GM23338 (cell line): Measurements from ENCODE around the gene INHA. TPM values are rescaled to one million over a fixed set of nuclear protein-coding genes. Genes with fewer than 3 reads are reported as not detected.

Experiments
- ATAC-seq: fragments of 200-7000 bp; cut with Tn5 transposase; 3 replicates; pipeline ENCODE4 v1.9.1; 2020
- DNase-seq: peaks from one replicate; pipeline ENCODE4 v3.0.0-alpha.2; 2015; ENCODE audit warnings: low spot score
- H2AFZ ChIP-seq: fragments of 200-600 bp; sonication (generic); 2 replicates; pipeline ENCODE4 v1.8.0; 2016; ENCODE audit warnings: antibody characterized with exemption, mild to moderate bottlenecking, moderate library complexity
- H3F3A ChIP-seq: fragments of 200-600 bp; sonication (generic); replicated peaks from 2 replicates; pipeline ENCODE4 v1.8.0; 2017; ENCODE audit warnings: antibody characterized with exemption, mixed run types, low read depth
- H3K27ac ChIP-seq: fragments of 200-600 bp; sonication (generic); 2 replicates; pipeline ENCODE4 v1.6.1; 2016; ENCODE audit warnings: low read depth
- H3K27me3 ChIP-seq: fragments of 200-600 bp; sonication (generic); 2 replicates; pipeline ENCODE4 v1.8.0; 2016; ENCODE audit warnings: mild to moderate bottlenecking, mixed run types, moderate library complexity; ENCODE audit not compliant: insufficient read depth
- H3K36me3 ChIP-seq: fragments of 200-600 bp; sonication (generic); 2 replicates; pipeline ENCODE4 v1.8.0; 2016; ENCODE audit warnings: mild to moderate bottlenecking; ENCODE audit not compliant: insufficient read depth
- H3K4me1 ChIP-seq: fragments of 200-600 bp; sonication (generic); 2 replicates; pipeline ENCODE4 v1.8.0; 2016; ENCODE audit warnings: mild to moderate bottlenecking, moderate library complexity; ENCODE audit not compliant: insufficient read depth
- H3K4me2 ChIP-seq: fragments of 200-600 bp; sonication (generic); 2 replicates; pipeline ENCODE4 v1.7.1; 2017; ENCODE audit warnings: mixed run types
- H3K4me3 ChIP-seq: fragments of 200-600 bp; sonication (generic); 2 replicates; pipeline ENCODE4 v1.6.1; 2016; ENCODE audit warnings: mixed run types
- H3K79me2 ChIP-seq: fragments of 200-600 bp; sonication (generic); replicated peaks from 2 replicates; pipeline ENCODE4 v1.8.0; 2017; ENCODE audit warnings: mild to moderate bottlenecking; ENCODE audit not compliant: insufficient read depth
- H3K9me2 ChIP-seq: fragments of 200-600 bp; sonication (generic); 2 replicates; pipeline ENCODE4 v1.8.0; 2017; ENCODE audit not compliant: insufficient read depth
- H4K20me1 ChIP-seq: fragments of 200-600 bp; sonication (generic); replicated peaks from 2 replicates; pipeline ENCODE4 v1.8.0; 2017; ENCODE audit warnings: mild to moderate bottlenecking; ENCODE audit not compliant: insufficient read depth
- H3K27ac Mint-ChIP-seq: 2 replicates; pipeline ENCODE4 v1.8.0; 2020; ENCODE audit warnings: inconsistent platforms, mild to moderate bottlenecking, moderate library complexity, mixed read lengths
- H3K27me3 Mint-ChIP-seq: 3 replicates; pipeline ENCODE4 v1.8.0; 2022; ENCODE audit warnings: low read depth, mild to moderate bottlenecking, moderate library complexity, mixed read lengths, inconsistent platforms; ENCODE audit not compliant: insufficient read depth, poor library complexity
- H3K36me3 Mint-ChIP-seq: 3 replicates; pipeline ENCODE4 v1.8.0; 2021; ENCODE audit warnings: low read depth, mild to moderate bottlenecking, inconsistent platforms, moderate library complexity, mixed read lengths
- H3K4me1 Mint-ChIP-seq: 3 replicates; pipeline ENCODE4 v1.8.0; 2020; ENCODE audit warnings: mild to moderate bottlenecking, inconsistent platforms, mixed read lengths
- H3K4me3 Mint-ChIP-seq: 3 replicates; pipeline ENCODE4 v1.8.0; 2021; ENCODE audit warnings: moderate library complexity, mild to moderate bottlenecking, inconsistent platforms, mixed read lengths
- H3K9me3 Mint-ChIP-seq: 3 replicates; pipeline ENCODE4 v1.8.0; 2020; ENCODE audit warnings: moderate library complexity, mild to moderate bottlenecking, inconsistent platforms, mixed read lengths
- CREB1 ChIP-seq: fragments of 250-450 bp; sonication (Bioruptor Pico); IDR thresholded peaks from 2 replicates; pipeline ENCODE4 v1.5.0; 2020; ENCODE audit warnings: low read depth, mild to moderate bottlenecking, moderate library complexity
- ETS1 ChIP-seq: IDR thresholded peaks from 2 replicates; pipeline ENCODE4 v1.6.1; 2016; ENCODE audit warnings: antibody characterized with exemption
- EZH2 ChIP-seq: fragments of 200-600 bp; sonication (generic); IDR thresholded peaks from one replicate; pipeline ENCODE4 v1.8.0; 2017; ENCODE audit warnings: antibody characterized with exemption, mild to moderate bottlenecking, low read depth; ENCODE audit not compliant: unreplicated experiment
- EZH2phosphoT487 ChIP-seq: fragments of 200-600 bp; sonication (generic); IDR thresholded peaks from one replicate; pipeline ENCODE4 v1.8.1; 2018; ENCODE audit warnings: antibody characterized with exemption; ENCODE audit not compliant: unreplicated experiment
- JUNB ChIP-seq: IDR thresholded peaks from one replicate; pipeline ENCODE4 v1.6.1; 2016; ENCODE audit warnings: antibody characterized with exemption; ENCODE audit not compliant: unreplicated experiment
- STAT1 ChIP-seq: IDR thresholded peaks from one replicate; pipeline ENCODE4 v1.6.1; 2016; ENCODE audit warnings: antibody characterized with exemption; ENCODE audit not compliant: unreplicated experiment
- ZNF114 ChIP-seq: fragments of 250-450 bp; sonication (Bioruptor Pico); IDR thresholded peaks from 2 replicates; pipeline ENCODE4 v1.5.0; 2020; ENCODE audit warnings: mild to moderate bottlenecking, moderate library complexity
- ZNF331 ChIP-seq: fragments of 250-450 bp; sonication (Bioruptor Pico); IDR thresholded peaks from 2 replicates; pipeline ENCODE4 v1.5.0; 2020; ENCODE audit warnings: low read depth, mild to moderate bottlenecking, moderate library complexity
- polyA plus RNA-seq: library from polyadenylated mRNA; unstranded; fragments of >200 nt; fragmentation: Nextera tagmentation; extraction: Ambion mirVana; gene quantifications from 2 replicates; pipeline ENCODE4 v1.2.1, GENCODE V29; 2016
- total RNA-seq: library from RNA; depleted of rRNA; stranded (reverse); fragments of >200 nt; shearing (Covaris generic); gene quantifications from 2 replicates; pipeline ENCODE4 v1.2.3, GENCODE V29; 2014
- TF ChIP-seq, protein P1 (sequence below), 2 experiments: fragments of 200-600 bp in 1 of 2; sonication (generic) in 1 of 2; conservative IDR thresholded peaks; 2 replicates each; pipeline versions ENCODE4 v1.5.1 to v1.6.1; 2016 to 2017; ENCODE audit warnings: antibody characterized with exemption in 2 of 2, low read depth in 2 of 2, mild to moderate bottlenecking in 2 of 2, moderate library complexity in 1 of 2
- TF ChIP-seq, protein P2 (sequence below): fragments of 250-450 bp; sonication (Bioruptor Pico); IDR thresholded peaks from 2 replicates; pipeline ENCODE4 v1.5.0; 2020; ENCODE audit warnings: mild to moderate bottlenecking, moderate library complexity

Gene INHA
- total and polyA plus RNA-seq, 2 experiments from 2014 or later: 1.5 to 1.6 TPM

DNA sequence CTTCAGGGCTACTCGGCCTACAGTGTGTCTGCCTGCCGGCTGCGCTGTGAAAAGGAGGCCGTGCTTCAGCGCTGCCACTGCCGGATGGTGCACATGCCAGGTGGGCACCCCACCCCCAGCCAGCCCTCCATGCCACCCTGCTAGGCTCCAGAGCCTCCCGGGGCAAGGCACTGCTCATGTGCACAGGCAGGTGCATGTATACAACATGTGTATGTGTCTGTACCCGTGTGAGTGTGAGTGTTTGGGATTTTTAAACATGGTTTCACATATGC lies 39.8 kb upstream of the INHA start:
- Mint-ChIP-seq H3K36me3 (no peaks in the 10 kb centered on the region), H3K27ac (no peak overlapping the region), H3K4me3 (no peak overlapping the region), H3K4me1 (peaks cover 28% of the 10 kb centered on the region), H3K27me3 (peaks cover 47% of the 10 kb centered on the region), H3K9me3 (no peaks in the 10 kb centered on the region)
- no peaks in the 10 kb centered on the region; the same call in 1 of the 2 replicates for H3K36me3 ChIP-seq
- H2AFZ ChIP-seq: no peak overlapping the region
- DNase-seq (no peak), ATAC-seq (no peak)
- no peak overlapping the region for H3K4me3 ChIP-seq
- H3K79me2 ChIP-seq: no peaks in the 10 kb centered on the region
- no peak overlapping the region for H3K4me2 ChIP-seq
- peaks cover 15% of the 10 kb centered on the region for H3K4me1 ChIP-seq
- no peak overlapping the region for H3K27ac ChIP-seq
- no peak for TF ChIP-seq EZH2
- H3K9me2 ChIP-seq: no peaks in the 10 kb centered on the region
- peaks cover 27% of the 10 kb centered on the region for H3K27me3 ChIP-seq
- H4K20me1 ChIP-seq: no peaks in the 10 kb centered on the region
- no peaks in the 10 kb centered on the region for H3F3A ChIP-seq

DNA sequence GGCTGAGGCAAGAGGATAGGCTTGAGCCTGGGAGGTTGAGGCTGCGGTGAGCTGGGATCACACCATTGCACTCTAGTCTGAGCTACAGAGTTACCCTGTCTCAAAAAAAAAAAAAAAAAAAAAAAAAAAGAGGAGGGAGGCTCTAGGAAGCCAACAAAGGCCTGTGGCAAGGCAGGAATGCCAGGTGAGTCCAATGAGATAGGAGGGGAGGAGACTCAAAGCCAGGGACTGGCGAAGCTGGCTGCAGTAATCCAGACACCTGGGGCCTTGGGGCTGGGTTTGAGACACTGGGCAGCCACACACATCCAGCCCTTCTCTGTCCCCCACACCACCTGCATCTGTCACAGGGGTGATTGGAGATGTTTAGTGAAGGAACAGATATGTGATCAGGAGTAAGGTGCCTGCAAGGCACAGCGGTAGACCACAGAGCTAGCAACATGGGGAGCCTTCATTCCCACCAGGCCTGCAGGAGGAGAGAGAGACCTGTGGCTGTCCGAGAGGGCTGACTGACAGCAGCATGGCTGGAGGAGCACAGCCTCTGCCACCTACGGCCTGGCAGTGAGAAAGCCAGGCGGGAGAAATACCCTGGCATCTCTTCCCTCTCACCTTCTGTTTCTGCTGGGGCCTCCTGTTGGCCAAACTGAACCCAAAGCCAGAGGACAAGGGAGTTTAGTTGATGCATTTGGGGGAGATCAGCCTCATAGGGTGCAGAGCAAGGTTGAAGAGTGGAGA lies 38.0 kb upstream of the INHA start:
- H3K4me3 Mint-ChIP-seq: no peak overlapping the region

More for the DNA sequence above, 38.0 kb upstream of the INHA start:
- Histone ChIP-seq H3K4me1 (peaks cover 29% of the 10 kb centered on the region), H3K9me2 (no peaks in the 10 kb centered on the region), H3F3A (0 out of 2 replicates have a peak, but pooled peaks cover 7% of the 10 kb centered on the region), H3K27me3 (peaks cover 9% of the 10 kb centered on the region), H3K4me3 (no peak overlapping the region), H2AFZ (no peak overlapping the region), H3K79me2 (no peaks in the 10 kb centered on the region), H3K36me3 (no peaks in the 10 kb centered on the region; the same call in 1 of the 2 replicates), H3K27ac (no peak overlapping the region), H4K20me1 (0 out of 2 replicates have a peak, but pooled peaks cover 5% of the 10 kb centered on the region), H3K4me2 (no peak overlapping the region)
- peaks cover 39% of the 10 kb centered on the region for H3K27me3 Mint-ChIP-seq
- H3K36me3 Mint-ChIP-seq: peaks cover 5% of the 10 kb centered on the region; the same call in 1 of the 3 replicates
- peaks cover 38% of the 10 kb centered on the region for H3K4me1 Mint-ChIP-seq
- no peaks in the 10 kb centered on the region for H3K9me3 Mint-ChIP-seq
- ATAC-seq (peak; percentile 11), DNase-seq (peak; percentile 41)
- no peak overlapping the region for H3K27ac Mint-ChIP-seq
- TF ChIP-seq EZH2 (no peak), STAT1 (no peak), JUNB (no peak), ETS1 (no peak), ZNF331 (CRISPR knock-in tag) (no peak), CREB1 (CRISPR knock-in tag) (no peak), EZH2phosphoT487 (no peak), ZNF114 (CRISPR knock-in tag) (no peak)
- TF ChIP-seq, protein P1, sequence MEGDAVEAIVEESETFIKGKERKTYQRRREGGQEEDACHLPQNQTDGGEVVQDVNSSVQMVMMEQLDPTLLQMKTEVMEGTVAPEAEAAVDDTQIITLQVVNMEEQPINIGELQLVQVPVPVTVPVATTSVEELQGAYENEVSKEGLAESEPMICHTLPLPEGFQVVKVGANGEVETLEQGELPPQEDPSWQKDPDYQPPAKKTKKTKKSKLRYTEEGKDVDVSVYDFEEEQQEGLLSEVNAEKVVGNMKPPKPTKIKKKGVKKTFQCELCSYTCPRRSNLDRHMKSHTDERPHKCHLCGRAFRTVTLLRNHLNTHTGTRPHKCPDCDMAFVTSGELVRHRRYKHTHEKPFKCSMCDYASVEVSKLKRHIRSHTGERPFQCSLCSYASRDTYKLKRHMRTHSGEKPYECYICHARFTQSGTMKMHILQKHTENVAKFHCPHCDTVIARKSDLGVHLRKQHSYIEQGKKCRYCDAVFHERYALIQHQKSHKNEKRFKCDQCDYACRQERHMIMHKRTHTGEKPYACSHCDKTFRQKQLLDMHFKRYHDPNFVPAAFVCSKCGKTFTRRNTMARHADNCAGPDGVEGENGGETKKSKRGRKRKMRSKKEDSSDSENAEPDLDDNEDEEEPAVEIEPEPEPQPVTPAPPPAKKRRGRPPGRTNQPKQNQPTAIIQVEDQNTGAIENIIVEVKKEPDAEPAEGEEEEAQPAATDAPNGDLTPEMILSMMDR (conservative IDR thresholded peaks at IDR 0.05; ENCODE audit: low read depth in 2 of 2): no peak
- TF ChIP-seq, protein P2, sequence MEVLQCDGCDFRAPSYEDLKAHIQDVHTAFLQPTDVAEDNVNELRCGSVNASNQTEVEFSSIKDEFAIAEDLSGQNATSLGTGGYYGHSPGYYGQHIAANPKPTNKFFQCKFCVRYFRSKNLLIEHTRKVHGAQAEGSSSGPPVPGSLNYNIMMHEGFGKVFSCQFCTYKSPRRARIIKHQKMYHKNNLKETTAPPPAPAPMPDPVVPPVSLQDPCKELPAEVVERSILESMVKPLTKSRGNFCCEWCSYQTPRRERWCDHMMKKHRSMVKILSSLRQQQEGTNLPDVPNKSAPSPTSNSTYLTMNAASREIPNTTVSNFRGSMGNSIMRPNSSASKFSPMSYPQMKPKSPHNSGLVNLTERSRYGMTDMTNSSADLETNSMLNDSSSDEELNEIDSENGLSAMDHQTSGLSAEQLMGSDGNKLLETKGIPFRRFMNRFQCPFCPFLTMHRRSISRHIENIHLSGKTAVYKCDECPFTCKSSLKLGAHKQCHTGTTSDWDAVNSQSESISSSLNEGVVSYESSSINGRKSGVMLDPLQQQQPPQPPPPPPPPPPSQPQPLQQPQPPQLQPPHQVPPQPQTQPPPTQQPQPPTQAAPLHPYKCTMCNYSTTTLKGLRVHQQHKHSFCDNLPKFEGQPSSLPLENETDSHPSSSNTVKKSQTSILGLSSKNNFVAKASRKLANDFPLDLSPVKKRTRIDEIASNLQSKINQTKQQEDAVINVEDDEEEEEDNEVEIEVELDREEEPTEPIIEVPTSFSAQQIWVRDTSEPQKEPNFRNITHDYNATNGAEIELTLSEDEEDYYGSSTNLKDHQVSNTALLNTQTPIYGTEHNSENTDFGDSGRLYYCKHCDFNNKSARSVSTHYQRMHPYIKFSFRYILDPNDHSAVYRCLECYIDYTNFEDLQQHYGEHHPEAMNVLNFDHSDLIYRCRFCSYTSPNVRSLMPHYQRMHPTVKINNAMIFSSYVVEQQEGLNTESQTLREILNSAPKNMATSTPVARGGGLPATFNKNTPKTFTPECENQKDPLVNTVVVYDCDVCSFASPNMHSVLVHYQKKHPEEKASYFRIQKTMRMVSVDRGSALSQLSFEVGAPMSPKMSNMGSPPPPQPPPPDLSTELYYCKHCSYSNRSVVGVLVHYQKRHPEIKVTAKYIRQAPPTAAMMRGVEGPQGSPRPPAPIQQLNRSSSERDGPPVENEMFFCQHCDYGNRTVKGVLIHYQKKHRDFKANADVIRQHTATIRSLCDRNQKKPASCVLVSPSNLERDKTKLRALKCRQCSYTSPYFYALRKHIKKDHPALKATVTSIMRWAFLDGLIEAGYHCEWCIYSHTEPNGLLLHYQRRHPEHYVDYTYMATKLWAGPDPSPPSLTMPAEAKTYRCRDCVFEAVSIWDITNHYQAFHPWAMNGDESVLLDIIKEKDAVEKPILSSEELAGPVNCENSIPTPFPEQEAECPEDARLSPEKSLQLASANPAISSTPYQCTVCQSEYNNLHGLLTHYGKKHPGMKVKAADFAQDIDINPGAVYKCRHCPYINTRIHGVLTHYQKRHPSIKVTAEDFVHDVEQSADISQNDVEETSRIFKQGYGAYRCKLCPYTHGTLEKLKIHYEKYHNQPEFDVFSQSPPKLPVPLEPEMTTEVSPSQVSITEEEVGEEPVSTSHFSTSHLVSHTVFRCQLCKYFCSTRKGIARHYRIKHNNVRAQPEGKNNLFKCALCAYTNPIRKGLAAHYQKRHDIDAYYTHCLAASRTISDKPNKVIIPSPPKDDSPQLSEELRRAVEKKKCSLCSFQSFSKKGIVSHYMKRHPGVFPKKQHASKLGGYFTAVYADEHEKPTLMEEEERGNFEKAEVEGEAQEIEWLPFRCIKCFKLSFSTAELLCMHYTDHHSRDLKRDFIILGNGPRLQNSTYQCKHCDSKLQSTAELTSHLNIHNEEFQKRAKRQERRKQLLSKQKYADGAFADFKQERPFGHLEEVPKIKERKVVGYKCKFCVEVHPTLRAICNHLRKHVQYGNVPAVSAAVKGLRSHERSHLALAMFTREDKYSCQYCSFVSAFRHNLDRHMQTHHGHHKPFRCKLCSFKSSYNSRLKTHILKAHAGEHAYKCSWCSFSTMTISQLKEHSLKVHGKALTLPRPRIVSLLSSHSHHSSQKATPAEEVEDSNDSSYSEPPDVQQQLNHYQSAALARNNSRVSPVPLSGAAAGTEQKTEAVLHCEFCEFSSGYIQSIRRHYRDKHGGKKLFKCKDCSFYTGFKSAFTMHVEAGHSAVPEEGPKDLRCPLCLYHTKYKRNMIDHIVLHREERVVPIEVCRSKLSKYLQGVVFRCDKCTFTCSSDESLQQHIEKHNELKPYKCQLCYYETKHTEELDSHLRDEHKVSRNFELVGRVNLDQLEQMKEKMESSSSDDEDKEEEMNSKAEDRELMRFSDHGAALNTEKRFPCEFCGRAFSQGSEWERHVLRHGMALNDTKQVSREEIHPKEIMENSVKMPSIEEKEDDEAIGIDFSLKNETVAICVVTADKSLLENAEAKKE (CRISPR knock-in tag): no peak
